Uterus (tissue), 4 donors: Measurements from ENCODE around the gene VWA3B. TPM values are rescaled to one million over a fixed set of nuclear protein-coding genes. Genes with fewer than 3 reads are reported as not detected.
"Not testable (repeated sequence)": the region's sequence is repeated elsewhere in the genome, so short reads cannot be mapped to it uniquely, and the experiment has no call there.

Experiments
- DNase-seq, 2 donors: peaks; one replicate each; pipeline ENCODE4 v3.0.0-alpha.2; 2019 to 2020
- H3K27ac ChIP-seq, 2 donors: fragments of 200-600 bp; sonication (generic); 1 replicate in 1 of 2; 2 replicates in 1 of 2; pipeline ENCODE4 v1.5.1; 2016 to 2018
- H3K27me3 ChIP-seq, 2 donors: fragments of 200-600 bp; sonication (generic); one replicate each; pipeline ENCODE4 v1.5.1; 2018 to 2019; ENCODE audit warnings: control low read depth in 1 of 2
- H3K36me3 ChIP-seq, 2 donors: fragments of 200-600 bp; sonication (generic); one replicate each; pipeline ENCODE4 v1.5.1; 2019; ENCODE audit warnings: control low read depth in 1 of 2
- H3K4me1 ChIP-seq, 2 donors: fragments of 200-600 bp; sonication (generic); one replicate each; pipeline ENCODE4 v1.5.1; 2018 to 2019; ENCODE audit warnings: control low read depth in 1 of 2
- H3K4me3 ChIP-seq, 2 donors: fragments of 200-600 bp; sonication (generic); 1 replicate in 1 of 2; 2 replicates in 1 of 2; pipeline ENCODE4 v1.5.1; 2018 to 2019; ENCODE audit warnings: mild to moderate bottlenecking in 1 of 2
- H3K9me3 ChIP-seq, 2 donors: fragments of 200-600 bp; sonication (generic); one replicate each; pipeline ENCODE4 v1.5.1; 2019; ENCODE audit warnings: control low read depth in 1 of 2
- POLR2A ChIP-seq, 2 donors: fragments of 450-650 bp; IDR thresholded peaks; one replicate each; pipeline ENCODE4 v1.6.1; 2016; ENCODE audit warnings: antibody characterized with exemption in 2 of 2, mild to moderate bottlenecking in 1 of 2, moderate library complexity in 1 of 2
- intact Hi-C: fragments of 100-400 bp; cut with DNase I; formaldehyde crosslinking; loops from one replicate; pipeline ENCODE4 v1.15.1; 2023; ENCODE audit warnings: low total_unique reads
- total RNA-seq, 4 donors: library from RNA; depleted of rRNA in 3 of 4; stranded (reverse); fragments of >200 nt in 3 of 4; gene quantifications; one replicate each; pipeline versions ENCODE4 v1.1.0 to v1.2.4, GENCODE V29; 2014 to 2023
- TF ChIP-seq, protein P1 (sequence below), 4 experiments: fragments of 200-600 bp in 2 of 4; fragments of 450-650 bp in 2 of 4; sonication (generic) in 2 of 4; IDR thresholded peaks; one replicate each; pipeline ENCODE4 v1.5.1; 2016 to 2019; ENCODE audit warnings: antibody characterized with exemption in 4 of 4, mild to moderate bottlenecking in 2 of 4, moderate library complexity in 1 of 4
- donor health status: DM: yes; HTN: yes; CAD: no.

VWA3B gene
- total RNA-seq, 4 donors from 2014 or later, result 0.98 to 2.1 TPM; not detected in 2

DNA sequence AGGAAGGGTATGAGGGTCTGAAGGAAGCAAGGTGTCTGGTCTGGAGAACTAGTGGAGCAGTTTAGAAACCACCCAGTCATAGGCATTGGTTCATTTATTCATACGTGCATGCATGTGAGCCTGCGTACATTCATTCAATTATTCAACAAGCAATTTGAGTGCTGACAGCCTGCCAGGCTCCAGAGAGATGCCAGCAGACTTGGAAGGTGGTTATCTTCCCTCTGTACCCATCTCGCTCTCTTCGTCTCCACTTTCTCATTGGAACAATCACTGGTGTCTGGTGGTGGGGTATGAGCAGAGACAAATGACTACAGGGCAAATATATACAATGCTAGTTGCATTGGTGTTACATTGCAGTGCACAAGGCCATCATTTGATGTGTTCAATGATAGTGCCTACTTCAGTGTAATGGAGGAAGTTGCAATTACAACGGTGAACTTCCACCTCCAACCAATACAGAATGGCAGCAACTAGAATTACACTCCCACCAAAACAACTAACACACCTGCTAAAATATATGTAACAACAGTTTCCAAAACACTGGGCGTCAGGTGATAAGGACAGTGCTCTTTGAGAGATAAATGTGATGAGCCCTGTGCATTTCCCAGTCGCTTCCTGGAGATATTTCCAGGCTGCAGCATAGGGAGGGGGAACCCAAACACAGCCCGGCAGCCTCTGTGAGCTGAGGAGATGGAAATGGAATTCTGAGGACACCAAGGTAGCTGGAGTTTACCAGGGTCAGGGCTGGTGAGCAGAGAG is 226.7 kb downstream of the VWA3B start:
- Histone ChIP-seq H3K27ac (no peak overlapping the region), H3K36me3 (no peaks in the 10 kb centered on the region), H3K4me1 (no peaks in the 10 kb centered on the region), H3K27me3 (no peaks in the 10 kb centered on the region), H3K4me3 (no peak overlapping the region), H3K9me3 (no peaks in the 10 kb centered on the region)
- DNase-seq, result no peak
- intact Hi-C loops, result no loop called here
- TF ChIP-seq, protein P1, sequence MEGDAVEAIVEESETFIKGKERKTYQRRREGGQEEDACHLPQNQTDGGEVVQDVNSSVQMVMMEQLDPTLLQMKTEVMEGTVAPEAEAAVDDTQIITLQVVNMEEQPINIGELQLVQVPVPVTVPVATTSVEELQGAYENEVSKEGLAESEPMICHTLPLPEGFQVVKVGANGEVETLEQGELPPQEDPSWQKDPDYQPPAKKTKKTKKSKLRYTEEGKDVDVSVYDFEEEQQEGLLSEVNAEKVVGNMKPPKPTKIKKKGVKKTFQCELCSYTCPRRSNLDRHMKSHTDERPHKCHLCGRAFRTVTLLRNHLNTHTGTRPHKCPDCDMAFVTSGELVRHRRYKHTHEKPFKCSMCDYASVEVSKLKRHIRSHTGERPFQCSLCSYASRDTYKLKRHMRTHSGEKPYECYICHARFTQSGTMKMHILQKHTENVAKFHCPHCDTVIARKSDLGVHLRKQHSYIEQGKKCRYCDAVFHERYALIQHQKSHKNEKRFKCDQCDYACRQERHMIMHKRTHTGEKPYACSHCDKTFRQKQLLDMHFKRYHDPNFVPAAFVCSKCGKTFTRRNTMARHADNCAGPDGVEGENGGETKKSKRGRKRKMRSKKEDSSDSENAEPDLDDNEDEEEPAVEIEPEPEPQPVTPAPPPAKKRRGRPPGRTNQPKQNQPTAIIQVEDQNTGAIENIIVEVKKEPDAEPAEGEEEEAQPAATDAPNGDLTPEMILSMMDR (IDR thresholded peaks at IDR 0.05), result no peak
- TF ChIP-seq POLR2A (IDR thresholded peaks at IDR 0.05), result no peak

DNA sequence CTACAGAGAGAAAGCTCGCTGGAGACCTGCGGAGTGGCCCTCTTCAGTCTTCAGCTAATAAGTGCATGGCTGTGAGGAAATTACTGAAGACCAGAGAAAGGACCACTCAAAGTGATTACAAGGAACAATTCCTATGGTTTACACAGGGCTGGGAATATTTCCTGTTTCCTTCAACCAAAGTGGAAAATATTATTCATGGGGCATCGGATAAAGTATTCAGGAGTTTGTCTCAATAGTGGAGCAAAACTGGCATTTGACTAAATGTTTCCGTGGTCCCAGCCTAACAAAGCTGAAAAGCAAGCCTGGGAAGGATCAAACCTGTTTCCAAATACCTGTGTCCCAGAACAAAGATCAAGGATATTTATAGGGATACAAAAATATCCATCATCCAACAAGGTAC is 227.3 kb downstream of the VWA3B start:
- H3K4me3 ChIP-seq, result no peak overlapping the region
- H3K9me3 ChIP-seq, result no peaks in the 10 kb centered on the region
- no peak for DNase-seq
- TF ChIP-seq POLR2A (IDR thresholded peaks at IDR 0.05), result no peak
- TF ChIP-seq, protein P1 (IDR thresholded peaks at IDR 0.05), result no peak
- H3K27ac ChIP-seq, result no peak overlapping the region
- H3K27me3 ChIP-seq, result no peaks in the 10 kb centered on the region
- no peaks in the 10 kb centered on the region for H3K36me3 ChIP-seq
- intact Hi-C loops, result no loop called here
- no peaks in the 10 kb centered on the region for H3K4me1 ChIP-seq

DNA sequence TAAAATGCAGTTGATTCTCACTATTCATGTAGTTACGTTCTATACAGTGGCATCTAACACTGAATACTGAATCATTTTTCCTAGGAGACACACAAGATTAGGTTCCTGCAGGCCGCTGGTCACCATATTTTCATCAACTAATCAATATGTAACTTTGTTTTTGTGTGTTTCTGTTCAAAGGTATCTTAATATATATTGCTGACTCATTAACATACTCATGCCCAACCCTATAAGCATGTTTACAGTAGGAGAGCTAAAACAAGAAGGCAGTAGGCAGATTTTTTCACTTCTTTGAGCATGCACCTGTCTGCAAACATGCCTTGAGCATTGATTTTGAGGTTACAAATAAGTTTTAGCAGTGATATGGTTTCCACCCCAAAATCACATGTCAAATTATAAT is 229.0 kb downstream of the VWA3B start:
- intact Hi-C loops, result no loop called here
- no peaks in the 10 kb centered on the region for H3K9me3 ChIP-seq
- no peak overlapping the region for H3K27ac ChIP-seq
- H3K27me3 ChIP-seq, result no peaks in the 10 kb centered on the region
- no peak for TF ChIP-seq POLR2A (IDR thresholded peaks at IDR 0.05)
- TF ChIP-seq, protein P1 (IDR thresholded peaks at IDR 0.05), result no peak
- no peaks in the 10 kb centered on the region for H3K36me3 ChIP-seq
- H3K4me3 ChIP-seq, result no peak overlapping the region
- H3K4me1 ChIP-seq, result no peaks in the 10 kb centered on the region
- DNase-seq, result no peak

DNA sequence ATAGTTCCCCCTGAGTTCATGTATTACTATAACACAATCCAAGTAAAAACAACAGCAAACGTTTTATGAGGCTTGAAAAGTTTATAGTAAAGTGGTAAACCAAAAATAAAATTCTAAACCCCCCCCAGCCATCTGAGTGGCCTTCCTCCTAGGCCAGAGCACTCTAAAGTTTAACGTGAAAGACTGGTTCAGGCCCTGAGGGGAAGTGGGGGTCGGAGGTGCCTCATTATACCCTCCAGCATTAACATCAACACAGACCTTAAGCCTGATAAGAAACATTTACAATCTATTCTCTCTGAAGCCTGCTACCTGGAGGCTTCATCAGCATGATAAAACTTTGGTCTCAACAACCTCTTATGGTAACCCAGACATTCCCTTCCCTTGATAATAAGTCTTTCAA is 230.2 kb downstream of the VWA3B start:
- Histone ChIP-seq H3K4me1 (no peaks in the 10 kb centered on the region), H3K27me3 (no peaks in the 10 kb centered on the region), H3K36me3 (no peaks in the 10 kb centered on the region), H3K4me3 (no peak overlapping the region), H3K27ac (no peak overlapping the region), H3K9me3 (no peaks in the 10 kb centered on the region)
- intact Hi-C loops, result no loop called here
- no peak for TF ChIP-seq POLR2A (IDR thresholded peaks at IDR 0.05)
- TF ChIP-seq, protein P1 (IDR thresholded peaks at IDR 0.05), result no peak
- DNase-seq, result no peak

DNA sequence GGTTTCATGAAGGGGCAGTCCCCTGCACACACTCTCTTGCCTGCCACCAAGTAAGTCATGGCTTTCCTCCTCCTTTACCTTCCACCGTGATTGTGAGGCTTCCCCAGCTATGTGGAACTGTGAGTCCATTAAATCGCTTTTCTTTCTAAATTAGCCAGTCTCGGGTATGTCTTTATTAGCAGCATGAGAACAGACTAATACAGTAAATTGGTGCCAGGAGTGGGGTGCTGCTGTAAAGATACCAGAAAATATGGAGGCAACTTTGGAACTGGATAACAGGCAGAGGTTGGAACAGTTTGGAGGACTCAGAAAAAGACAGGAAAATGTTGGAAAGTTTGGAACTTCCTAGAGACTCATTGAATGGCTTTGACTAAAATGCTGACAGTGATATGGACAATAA is 233.2 kb downstream of the VWA3B start:
- H3K27me3 ChIP-seq, H3K36me3 ChIP-seq, H3K4me1 ChIP-seq, H3K4me3 ChIP-seq, H3K27ac ChIP-seq, H3K9me3 ChIP-seq, DNase-seq, intact Hi-C loops: not testable (repeated sequence)
